Eye (tissue), 1 donor: ENCODE measurements around the gene EDEM1.
"Not testable (repeated sequence)": the region's sequence is repeated elsewhere in the genome, so short reads cannot be mapped to it uniquely, and the experiment has no call there.

Experiments used
- DNase-seq: peaks from one replicate; pipeline ENCODE4 v3.0.0-alpha.2; 2015

EDEM1 gene

GRCh38 chr3:5187156-5187919 is at the start of gene EDEM1:
EDEM1 (plus strand) TSS chr3:5187707; CDS start chr3:5187806, 99 bp downstream.
- DNase-seq, result peak; percentile 97

- DNase-seq, result no peak
Measured at GRCh38 chr3:5138214-5138981, 49.1 kb upstream of the EDEM1 start.

GRCh38 chr3:5140230-5140621 is 47.3 kb upstream of the EDEM1 start:
- no peak for DNase-seq

DNA sequence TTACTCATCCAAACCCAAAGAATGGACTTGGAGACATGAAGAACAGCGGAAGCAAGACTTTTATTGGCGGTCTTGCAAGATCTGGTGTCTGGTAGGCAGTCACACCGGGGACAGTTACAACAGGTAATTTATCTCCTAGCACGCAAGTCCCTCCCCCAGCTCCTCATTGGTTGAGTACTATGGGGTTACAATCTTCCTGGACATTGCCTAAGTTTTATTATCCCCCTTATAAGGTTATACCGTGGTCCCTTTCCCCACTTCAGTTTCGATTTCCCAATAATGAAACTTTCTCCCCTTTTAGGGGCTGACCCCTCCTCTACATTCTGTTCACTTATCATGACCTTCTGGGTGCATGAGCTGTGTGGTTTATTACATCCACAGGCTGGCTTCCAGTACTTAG is 46.7 kb upstream of the EDEM1 start:
- no peak for DNase-seq

DNA sequence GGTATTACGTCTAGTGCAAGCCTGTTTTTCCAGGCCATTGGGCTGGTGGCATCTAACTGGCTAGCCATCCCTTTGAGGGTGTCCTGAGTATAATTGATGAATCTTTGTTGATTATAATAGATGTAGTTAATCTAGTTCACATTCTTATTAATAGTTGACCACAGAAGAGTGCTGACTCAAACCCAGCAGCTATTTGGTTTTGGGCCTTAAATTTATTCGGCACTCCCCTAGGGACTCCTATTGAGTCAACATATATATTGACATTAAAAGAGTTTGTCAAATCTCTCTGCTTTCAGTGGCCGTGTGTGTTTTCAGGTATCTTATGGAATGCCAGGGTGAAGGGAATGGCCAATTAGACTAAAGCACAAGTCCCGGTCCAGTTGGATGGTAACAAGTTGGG is 45.7 kb upstream of the EDEM1 start:
- no peak for DNase-seq

- no peak for DNase-seq
Measured at GRCh38 chr3:5143464-5143863, 44.0 kb upstream of the EDEM1 start.

DNA sequence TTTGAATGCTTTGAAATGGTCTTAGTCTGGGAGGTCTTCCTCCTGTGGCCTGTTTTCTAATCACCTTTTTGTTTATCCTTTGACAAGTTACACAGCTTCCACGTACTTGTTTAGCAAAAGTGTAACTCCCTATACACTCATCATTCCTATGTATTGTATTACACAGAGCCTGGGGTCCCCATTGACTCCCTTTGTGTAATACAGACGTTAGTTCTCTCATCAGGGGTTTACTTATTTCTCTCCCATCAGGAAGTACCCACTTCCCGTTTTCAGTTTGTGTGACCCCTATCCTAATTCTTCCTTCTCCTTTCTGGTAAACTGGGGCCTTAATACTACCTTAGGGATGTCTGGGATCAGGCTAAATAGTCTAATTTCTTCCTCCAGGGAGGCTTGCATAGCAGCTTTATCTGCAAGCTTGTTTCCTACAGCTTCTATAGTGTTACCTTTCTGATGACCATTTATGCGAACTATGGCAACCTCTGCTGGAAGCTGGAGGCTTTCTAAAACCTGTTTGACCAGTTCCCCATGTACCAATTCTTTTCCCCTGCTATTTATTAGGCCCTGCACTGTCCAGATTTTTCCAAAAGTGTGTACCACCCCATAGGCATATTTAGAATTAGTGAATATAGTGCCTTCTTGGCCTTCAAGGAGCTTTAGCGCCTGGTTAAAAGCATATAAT is 43.1 kb upstream of the EDEM1 start:
- DNase-seq, result no peak

- no peak for DNase-seq
Measured at GRCh38 chr3:5145120-5145519, 42.4 kb upstream of the EDEM1 start.

- not testable (repeated sequence) for DNase-seq
Measured at GRCh38 chr3:5147152-5147551, 40.4 kb upstream of the EDEM1 start.

DNA sequence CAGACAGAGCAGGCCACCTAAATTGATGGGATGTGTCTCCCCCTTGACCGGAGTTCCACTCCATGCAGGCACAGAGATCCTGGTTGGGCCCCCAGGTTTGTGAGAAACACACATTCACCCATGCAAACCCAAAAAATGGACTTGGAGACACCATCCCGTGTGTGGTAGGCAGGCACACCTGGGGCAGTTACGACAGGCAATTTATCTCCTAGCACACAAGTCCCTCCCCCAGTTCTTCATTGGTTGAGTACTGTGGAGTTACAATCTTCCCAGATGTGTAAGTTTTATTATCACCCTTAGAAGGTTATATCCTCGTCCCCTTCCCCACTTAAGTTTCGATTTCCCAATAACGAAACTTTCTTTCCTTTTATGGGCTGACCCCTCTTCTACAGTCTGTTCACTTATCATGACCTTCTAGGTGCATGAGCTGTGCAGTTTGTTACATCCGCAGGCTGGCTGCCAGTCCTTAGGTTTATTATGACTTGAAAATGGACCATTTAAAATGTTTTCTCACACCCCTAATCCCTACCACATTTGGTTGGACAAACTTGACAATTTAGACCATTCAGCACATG is 38.1 kb upstream of the EDEM1 start:
- no peak for DNase-seq

DNA sequence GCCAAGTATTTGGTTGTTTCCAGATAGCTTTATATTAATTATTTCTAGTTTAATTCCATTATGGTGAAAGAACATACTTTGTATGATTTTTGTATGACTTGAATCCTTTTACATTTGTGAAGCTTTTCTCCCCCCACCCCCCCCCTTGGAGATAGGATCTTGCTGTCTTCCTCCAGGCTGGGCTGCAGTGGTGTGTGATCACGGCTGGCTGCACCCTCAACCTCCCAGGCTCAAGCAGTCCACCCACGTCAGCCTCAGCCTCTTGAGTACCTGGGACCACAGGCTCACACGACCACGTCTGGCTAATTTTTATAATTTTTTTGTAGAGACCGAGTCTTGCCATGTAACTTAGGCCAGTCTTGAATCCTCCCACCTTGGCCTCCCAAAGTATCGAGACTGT is 35.9 kb upstream of the EDEM1 start:
- DNase-seq, result no peak

- DNase-seq, result no peak
Measured at GRCh38 chr3:5153074-5153473, 34.4 kb upstream of the EDEM1 start.

DNA sequence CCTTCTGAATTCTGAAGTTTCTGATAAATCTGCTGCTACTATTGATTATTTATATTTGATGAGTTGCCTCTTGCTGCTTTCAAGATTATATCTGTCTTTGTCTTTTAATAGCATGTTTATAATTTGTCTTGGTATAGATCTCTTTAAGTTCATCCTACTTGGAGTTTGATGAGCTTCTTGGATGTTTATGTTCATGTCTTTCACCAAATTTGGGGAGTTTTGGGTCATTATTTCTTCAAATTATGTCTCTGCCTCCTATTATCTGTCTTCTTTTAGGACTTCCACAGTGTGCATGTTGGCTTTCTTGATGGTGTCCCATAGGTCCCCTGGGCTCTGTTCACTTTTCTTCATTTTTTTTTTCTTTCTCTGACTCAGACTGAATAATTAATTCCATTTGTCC is 32.3 kb upstream of the EDEM1 start:
- no peak for DNase-seq

- peak; percentile 6 for DNase-seq
Measured at GRCh38 chr3:5160321-5160720, 27.2 kb upstream of the EDEM1 start.

- DNase-seq, result peak; percentile 8
Measured at GRCh38 chr3:5160940-5161858, 26.3 kb upstream of the EDEM1 start.

- peak; percentile 15 for DNase-seq
Measured at GRCh38 chr3:5162102-5162501, 25.4 kb upstream of the EDEM1 start.

DNA sequence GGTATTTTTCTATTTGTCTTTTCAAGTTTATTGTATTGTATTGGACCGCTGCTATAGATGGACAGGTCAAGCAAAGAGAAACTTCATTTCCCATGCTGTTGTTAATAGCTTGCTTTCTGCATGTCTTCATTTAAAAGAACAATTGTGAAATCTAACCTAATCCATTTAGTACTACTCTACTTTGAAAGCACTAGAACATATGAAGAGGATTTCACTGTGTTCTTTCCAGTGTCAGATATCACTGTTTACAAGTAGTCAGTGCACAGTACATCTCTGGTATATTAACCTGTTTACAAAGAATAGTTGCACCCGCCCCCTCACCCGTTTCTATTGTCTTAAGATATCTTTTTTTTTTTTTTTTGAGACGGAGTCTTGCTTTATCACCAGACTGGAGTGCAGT is 21.8 kb upstream of the EDEM1 start:
- no peak for DNase-seq

DNA sequence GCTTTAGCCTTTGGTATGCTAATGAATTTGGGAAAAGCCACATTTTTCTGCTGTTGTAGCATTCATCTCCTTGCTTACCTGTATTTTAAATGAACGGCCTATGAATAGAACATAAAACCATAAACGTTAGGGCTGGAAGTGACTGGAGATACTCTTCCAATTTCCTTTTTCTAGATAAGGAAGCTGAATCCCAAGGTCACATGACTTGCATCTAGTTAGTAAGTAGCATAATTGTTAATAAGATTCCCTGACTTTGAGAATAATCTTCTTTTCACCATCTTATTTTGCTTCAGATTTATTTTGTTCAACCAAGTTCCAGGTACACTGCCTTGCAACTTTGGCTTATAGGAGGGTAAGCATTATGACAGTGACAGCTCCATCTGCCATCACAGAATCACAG is 20.7 kb upstream of the EDEM1 start:
- no peak for DNase-seq

DNA sequence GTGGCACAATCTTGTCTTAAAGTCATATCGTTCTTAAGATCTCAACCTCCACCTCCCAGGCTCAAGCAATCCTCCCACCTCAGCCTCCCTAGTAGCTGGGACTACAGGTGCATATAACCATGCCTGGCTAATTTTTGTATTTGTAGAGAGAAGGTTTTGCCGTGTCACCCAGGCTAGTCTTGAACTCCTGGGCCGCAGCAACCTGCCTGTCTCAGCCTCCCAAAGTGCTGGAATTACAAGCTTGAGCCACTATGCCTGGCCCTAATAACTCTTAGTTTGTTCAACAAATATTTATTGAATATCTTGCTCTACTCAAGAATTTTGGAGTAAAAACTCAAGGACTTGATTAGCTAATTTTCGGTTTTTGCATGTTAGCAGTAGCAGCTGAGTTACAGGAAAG is 19.4 kb upstream of the EDEM1 start:
- no peak for DNase-seq

- no peak for DNase-seq
Measured at GRCh38 chr3:5169807-5170206, 17.7 kb upstream of the EDEM1 start.

DNA sequence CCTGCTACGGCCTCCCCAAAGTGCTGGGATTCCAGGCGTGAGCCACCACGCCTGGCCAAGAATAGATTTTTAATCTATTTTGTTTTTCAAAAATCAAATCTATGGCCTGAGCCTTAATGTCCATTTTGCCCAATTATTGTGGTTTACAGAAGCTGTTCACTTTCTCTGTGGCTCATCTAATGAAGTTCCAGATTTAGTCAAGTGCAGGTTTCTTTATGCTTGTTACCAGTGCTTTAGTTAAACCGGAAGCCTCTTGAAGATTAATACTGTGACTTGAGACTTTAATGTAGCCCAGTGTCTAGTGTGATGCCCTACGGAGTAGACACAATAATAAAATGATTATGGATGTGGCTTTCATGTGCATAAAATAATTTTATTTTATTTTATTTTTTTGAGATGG is 16.5 kb upstream of the EDEM1 start:
- DNase-seq, result no peak

GRCh38 chr3:5172018-5172417 is 15.5 kb upstream of the EDEM1 start:
- no peak for DNase-seq
